ENCODE results near the gene PTPN6. TPM values are rescaled to one million over a fixed set of nuclear protein-coding genes. Genes with fewer than 3 reads are reported as not detected.

Gene PTPN6
- total and polyA plus RNA-seq, 2 of the 8 experiments (the other 6 are each of a cell fraction or from before 2014, with no cell fraction given), result 16.3 to 28.4 TPM

- no peaks in the 10 kb centered on the region; a peak in 1 of 4 replicates for H3K79me2 ChIP-seq (ENCODE audit: control insufficient read depth in 1 of 2, insufficient read depth in 2 of 2, low read length in 2 of 2)
- CTCF ChIA-PET (ENCODE audit: partially characterized antibody), result interaction anchor here (0.6 to 20.2 kb wide), 10 partner anchors 13 to 197 kb away, joined by 3 to 277 read pairs (median 7); partner anchors contain the start of genes ATN1, C1RL, SPSB2 and TPI1
- 0 out of 2 replicates have a peak overlapping the region, but pooled peaks have one; percentile 26 for H2AK5ac ChIP-seq (ENCODE audit: low read depth, low read length)
- H2BK120ac ChIP-seq (replicated peaks; ENCODE audit: low read depth, low read length), result no peak overlapping the region
- H3K23me2 ChIP-seq (ENCODE audit: low read depth, low read length), result peaks cover 11% of the 10 kb centered on the region
- no peak overlapping the region for H2BK20ac ChIP-seq (ENCODE audit: low read length)
- no peak overlapping the region for H2AFZ ChIP-seq (ENCODE audit: low read length)
- H4K20me1 ChIP-seq (replicated peaks in 1 of 2; ENCODE audit: control insufficient read depth in 1 of 2, insufficient read depth in 2 of 2, low read length in 2 of 2), result no peaks in the 10 kb centered on the region
- no peak overlapping the region for H3K27ac ChIP-seq (ENCODE audit: low read depth, low read length)
- WGBS, 2 experiments (ENCODE audit: extremely low coverage in 1 of 2, insufficient coverage in 1 of 2, insufficient read length in 1 of 2, insufficient replicate concordance in 2 of 2, low coverage in 1 of 2, low lambda C conversion rate in 2 of 2, missing lambda C conversion rate in 1 of 2), result 92% methylated on average over 7 of the region's 8 CpGs; no CpG with 5 or more reads in 1 of the 2 experiments
- no peak overlapping the region for H4K8ac ChIP-seq (ENCODE audit: extremely low read depth, insufficient read depth, low read length)
- no peak overlapping the region for H3K4ac ChIP-seq (replicated peaks; ENCODE audit: insufficient read length, low read depth, low read length)
- no peak overlapping the region for H3K56ac ChIP-seq (replicated peaks; ENCODE audit: insufficient read length, low read depth, low read length)
- no peaks in the 10 kb centered on the region for H3K36me3 ChIP-seq (ENCODE audit: control insufficient read depth in 2 of 4, insufficient read depth in 4 of 4, low read length in 3 of 4)
- H3K14ac ChIP-seq (ENCODE audit: insufficient read length), result no peak overlapping the region
- no peak overlapping the region for H2BK5ac ChIP-seq (ENCODE audit: low read depth, low read length)
- DNase-seq (ENCODE audit: low read depth in 1 of 2, low spot score in 2 of 2) (no peak), FAIRE-seq (no peak)
- POLR2A ChIA-PET (ENCODE audit: partially characterized antibody), result interaction anchor here (1.8 to 44.0 kb wide), 5 partner anchors 21 to 161 kb away, joined by 4 to 1596 read pairs (median 442); partner anchors contain the start of genes ATN1, C1RL, CDCA3 and EMG1
- H3K4me1 ChIP-seq (replicated peaks in 1 of 4; ENCODE audit: control insufficient read depth in 3 of 4, insufficient read depth in 4 of 4, low read length in 3 of 4), result peaks cover 6 to 30% (median 17%) of the 10 kb centered on the region in 4 experiments
- H3K9me3 ChIP-seq (ENCODE audit: insufficient read depth in 2 of 2, low read depth in 1 of 2, low read length in 1 of 2), result no peaks in the 10 kb centered on the region
- H3K18ac ChIP-seq (ENCODE audit: extremely low read depth, low read length), result no peak overlapping the region
- H3K4me3 ChIP-seq (ENCODE audit: extremely low read depth in 1 of 4, insufficient read depth in 2 of 4, low read depth in 3 of 4, low read length in 4 of 4), result no peak overlapping the region
- no peak overlapping the region for H3K23ac ChIP-seq (ENCODE audit: insufficient read length)
- no peak overlapping the region for H2BK15ac ChIP-seq (ENCODE audit: low read length)
- H3K9ac ChIP-seq (replicated peaks in 1 of 4; ENCODE audit: extremely low read depth in 1 of 4, low read depth in 3 of 4, low read length in 3 of 4), result no peak overlapping the region
- peaks cover 5% of the 10 kb centered on the region for H3K79me1 ChIP-seq (ENCODE audit: low read depth, low read length)
- no peaks in the 10 kb centered on the region for H3K27me3 ChIP-seq (replicated peaks in 1 of 4; ENCODE audit: control insufficient read depth in 3 of 4, extremely low read depth in 1 of 4, insufficient read depth in 3 of 4, low read length in 3 of 4)
- no peak overlapping the region for H2BK12ac ChIP-seq (ENCODE audit: low read depth, low read length)
- peak overlapping the region in 1 of 2 experiments; percentile 56; a peak in 1 of 4 replicates for H3K4me2 ChIP-seq (ENCODE audit: insufficient read depth in 1 of 2, low read depth in 2 of 2, low read length in 2 of 2)
- H4K5ac ChIP-seq (ENCODE audit: insufficient read length, low read depth, low read length), result no peak overlapping the region
- H4K91ac ChIP-seq (replicated peaks; ENCODE audit: insufficient read length, low read length), result no peak overlapping the region
- TF ChIP-seq EGR1 (IDR thresholded peaks at IDR 0.05; ENCODE audit: borderline replicate concordance, low read depth, low read length) (no peak), BCL11A (IDR thresholded peaks at IDR 0.05; ENCODE audit: low read depth in 2 of 2, low read length in 2 of 2) (no peak), TAF1 (IDR thresholded peaks at IDR 0.05; ENCODE audit: low read depth, low read length) (no peak), RNF2 (IDR thresholded peaks at IDR 0.05; ENCODE audit: borderline replicate concordance, low read depth, low read length, missing control alignments, poor library complexity, severe bottlenecking) (no peak), RAD21 (IDR thresholded peaks at IDR 0.05 in 1 of 2, conservative IDR thresholded peaks at IDR 0.05 in 1 of 2; ENCODE audit: low read depth in 2 of 2, low read length in 2 of 2) (no peak), JUND (IDR thresholded peaks at IDR 0.05; ENCODE audit: low read length) (no peak), EZH2 (IDR thresholded peaks at IDR 0.05; ENCODE audit: low read depth, low read length, severe bottlenecking) (no peak), POLR2A (IDR thresholded peaks at IDR 0.05; ENCODE audit: control extremely low read depth in 1 of 2, low read depth in 2 of 2, low read length in 2 of 2) (no peak), BACH1 (IDR thresholded peaks at IDR 0.05; ENCODE audit: low read length) (no peak), NRF1 (IDR thresholded peaks at IDR 0.05; ENCODE audit: low read depth, low read length) (no peak), TCF12 (IDR thresholded peaks at IDR 0.05; ENCODE audit: low read depth, low read length) (no peak), GABPA (IDR thresholded peaks at IDR 0.05; ENCODE audit: borderline replicate concordance, insufficient read depth, low read length) (no peak), CHD2 (IDR thresholded peaks at IDR 0.05; ENCODE audit: low read length) (no peak)
Measured at GRCh38 chr12:6947615-6948014, 3.5 kb upstream of the PTPN6 start.
